H1 (cell line): Measurements from ENCODE around the gene XK. TPM values are rescaled to one million over a fixed set of nuclear protein-coding genes. Genes with fewer than 3 reads are reported as not detected.

Experiments used
- CTCF ChIA-PET: fragments of 300-600 bp; sonication (Branson Sonifier 250); formaldehyde crosslinking; loops from one replicate; lab custom pipeline; 2021; ENCODE audit not compliant: partially characterized antibody; lab: Charles Lee
- POLR2A ChIA-PET: fragments of 300-600 bp; sonication (Branson Sonifier 250); formaldehyde crosslinking; loops from one replicate; lab custom pipeline; 2021; ENCODE audit warnings: inconsistent platforms; ENCODE audit not compliant: partially characterized antibody; lab: Charles Lee
- DNase-seq, 2 experiments: peaks; one replicate each; pipeline versions ENCODE4 v3.0.0 to v3.0.0-alpha.2; 2010 to 2022; ENCODE audit warnings: low spot score in 2 of 2, low read depth in 1 of 2, mixed read lengths in 1 of 2
- FAIRE-seq: peaks from 2 replicates; lab custom pipeline; 2011; peaks lifted over from hg19 to GRCh38; lab: Jason Lieb, UNC
- H2AFZ ChIP-seq: 2 replicates; pipeline ENCODE4 v1.8.1; 2012; ENCODE audit warnings: low read length, inconsistent platforms
- H2AK5ac ChIP-seq: 2 replicates; pipeline ENCODE4 v1.6.1; 2013; ENCODE audit warnings: low read depth, low read length
- H2BK120ac ChIP-seq: replicated peaks from 2 replicates; pipeline ENCODE3; 2013; ENCODE audit warnings: low read depth, low read length, inconsistent platforms
- H2BK12ac ChIP-seq: 2 replicates; pipeline ENCODE4 v1.6.1; 2013; ENCODE audit warnings: low read depth, low read length
- H2BK15ac ChIP-seq: 2 replicates; pipeline ENCODE4 v1.6.1; 2013; ENCODE audit warnings: low read length
- H2BK20ac ChIP-seq: 2 replicates; pipeline ENCODE4 v1.6.1; 2013; ENCODE audit warnings: low read length
- H2BK5ac ChIP-seq: 2 replicates; pipeline ENCODE4 v1.6.1; 2013; ENCODE audit warnings: low read depth, low read length
- H3K14ac ChIP-seq: 2 replicates; pipeline ENCODE4 v1.6.1; 2013; ENCODE audit warnings: inconsistent platforms; ENCODE audit not compliant: insufficient read length
- H3K18ac ChIP-seq: 2 replicates; pipeline ENCODE4 v1.6.1; 2013; ENCODE audit warnings: low read length; ENCODE audit errors: extremely low read depth
- H3K23ac ChIP-seq: 2 replicates; pipeline ENCODE4 v1.6.1; 2013; ENCODE audit warnings: inconsistent platforms; ENCODE audit not compliant: insufficient read length
- H3K23me2 ChIP-seq: 2 replicates; pipeline ENCODE4 v1.6.1; 2013; ENCODE audit warnings: low read depth, low read length
- H3K27ac ChIP-seq: 2 replicates; pipeline ENCODE4 v1.6.1; 2011; ENCODE audit warnings: low read depth, low read length, inconsistent platforms
- H3K27me3 ChIP-seq, 4 experiments: replicated peaks in 1 of 4; 1 replicate in 1 of 4; 2 replicates in 3 of 4; pipeline versions ENCODE4 v1.6.1 to v1.8.1; 2011 to 2013; ENCODE audit warnings: low read length in 3 of 4, mild to moderate bottlenecking in 3 of 4, inconsistent platforms in 2 of 4, mixed read lengths in 2 of 4, moderate library complexity in 1 of 4; ENCODE audit not compliant: control insufficient read depth in 3 of 4, insufficient read depth in 3 of 4; ENCODE audit errors: extremely low read depth in 1 of 4
- H3K36me3 ChIP-seq, 4 experiments: 2 replicates each; pipeline versions ENCODE4 v1.6.1 to v1.8.1; 2011 to 2013; ENCODE audit warnings: mild to moderate bottlenecking in 4 of 4, low read length in 3 of 4, moderate library complexity in 2 of 4, control low read depth in 1 of 4, inconsistent platforms in 1 of 4; ENCODE audit not compliant: insufficient read depth in 4 of 4, control insufficient read depth in 2 of 4
- H3K4ac ChIP-seq: replicated peaks from 2 replicates; pipeline ENCODE3; 2013; ENCODE audit warnings: low read length, low read depth, mixed read lengths, inconsistent platforms; ENCODE audit not compliant: insufficient read length
- H3K4me1 ChIP-seq, 4 experiments: replicated peaks in 1 of 4; 1 replicate in 1 of 4; 2 replicates in 3 of 4; pipeline versions ENCODE4 v1.6.1 to v1.8.1; 2011 to 2013; ENCODE audit warnings: low read length in 3 of 4, inconsistent platforms in 2 of 4, mixed read lengths in 1 of 4; ENCODE audit not compliant: insufficient read depth in 4 of 4, control insufficient read depth in 3 of 4
- H3K4me2 ChIP-seq, 2 experiments: 2 replicates each; pipeline versions ENCODE4 v1.6.1 to v1.8.1; 2011 to 2013; ENCODE audit warnings: low read depth in 2 of 2, low read length in 2 of 2, control low read depth in 1 of 2, inconsistent platforms in 1 of 2, mild to moderate bottlenecking in 1 of 2; ENCODE audit not compliant: insufficient read depth in 1 of 2
- H3K4me3 ChIP-seq, 4 experiments: fragments of 200-600, 300-600 bp in 1 of 4; sonication (generic), shearing (Covaris generic), sonication (Bioruptor Twin) in 1 of 4; 2 replicates each; pipeline versions ENCODE4 v1.5.1 to v1.8.1; 2011 to 2016; ENCODE audit warnings: low read length in 4 of 4, low read depth in 3 of 4, control low read depth in 2 of 4, inconsistent platforms in 2 of 4, mild to moderate bottlenecking in 2 of 4, mixed read lengths in 1 of 4, moderate library complexity in 1 of 4; ENCODE audit not compliant: insufficient read depth in 2 of 4; ENCODE audit errors: extremely low read depth in 1 of 4
- H3K56ac ChIP-seq: replicated peaks from 2 replicates; pipeline ENCODE3; 2013; ENCODE audit warnings: low read depth, mild to moderate bottlenecking, mixed read lengths, low read length, inconsistent platforms; ENCODE audit not compliant: insufficient read length
- H3K79me1 ChIP-seq: 2 replicates; pipeline ENCODE4 v1.6.1; 2013; ENCODE audit warnings: low read depth, low read length, control low read depth
- H3K79me2 ChIP-seq, 2 experiments: 2 replicates each; pipeline versions ENCODE4 v1.6.1 to v1.8.1; 2012 to 2013; ENCODE audit warnings: low read length in 2 of 2, mild to moderate bottlenecking in 2 of 2, inconsistent platforms in 1 of 2; ENCODE audit not compliant: insufficient read depth in 2 of 2, control insufficient read depth in 1 of 2
- H3K9ac ChIP-seq, 4 experiments: replicated peaks in 1 of 4; 1 replicate in 1 of 4; 2 replicates in 3 of 4; pipeline versions ENCODE4 v1.6.1 to v1.8.1; 2011 to 2013; ENCODE audit warnings: low read depth in 3 of 4, low read length in 3 of 4, control low read depth in 2 of 4, mild to moderate bottlenecking in 2 of 4, moderate library complexity in 2 of 4, inconsistent platforms in 1 of 4; ENCODE audit errors: extremely low read depth in 1 of 4
- H3K9me3 ChIP-seq, 2 experiments: 2 replicates each; pipeline versions ENCODE4 v1.6.1 to v1.8.1; 2012 to 2013; ENCODE audit warnings: mild to moderate bottlenecking in 2 of 2, moderate library complexity in 2 of 2, control low read depth in 1 of 2, inconsistent platforms in 1 of 2, low read depth in 1 of 2, low read length in 1 of 2, mixed read lengths in 1 of 2; ENCODE audit not compliant: insufficient read depth in 2 of 2
- H4K20me1 ChIP-seq, 2 experiments: replicated peaks in 1 of 2; 2 replicates each; pipeline versions ENCODE3 to v1.8.1; 2011 to 2013; ENCODE audit warnings: inconsistent platforms in 2 of 2, low read length in 2 of 2, mild to moderate bottlenecking in 1 of 2; ENCODE audit not compliant: insufficient read depth in 2 of 2, control insufficient read depth in 1 of 2
- H4K5ac ChIP-seq: 2 replicates; pipeline ENCODE4 v1.6.1; 2013; ENCODE audit warnings: low read length, low read depth, mixed read lengths, inconsistent platforms; ENCODE audit not compliant: insufficient read length
- H4K8ac ChIP-seq: 2 replicates; pipeline ENCODE4 v1.8.0; 2013; ENCODE audit warnings: mild to moderate bottlenecking, moderate library complexity, low read length, inconsistent platforms; ENCODE audit not compliant: insufficient read depth; ENCODE audit errors: extremely low read depth
- H4K91ac ChIP-seq: replicated peaks from 2 replicates; pipeline ENCODE3; 2013; ENCODE audit warnings: low read length, mixed read lengths, inconsistent platforms; ENCODE audit not compliant: insufficient read length
- SP2 ChIP-seq: IDR thresholded peaks from 2 replicates; pipeline ENCODE4 v1.6.1; 2012; ENCODE audit warnings: mild to moderate bottlenecking, low read length, inconsistent platforms
- TAF1 ChIP-seq: IDR thresholded peaks from 2 replicates; pipeline ENCODE4 v1.6.1; 2011; ENCODE audit warnings: mild to moderate bottlenecking, low read depth, low read length
- WGBS, 2 experiments: shearing (Covaris generic) in 1 of 2; methylation state at CpG; one replicate each; pipeline versions ENCODE4 v1.1.6 to v1.1.7; 2013 to 2015; ENCODE audit warnings: low lambda C conversion rate in 2 of 2, mixed read lengths in 2 of 2, inconsistent platforms in 1 of 2, low coverage in 1 of 2, missing lambda C conversion rate in 1 of 2; ENCODE audit not compliant: insufficient replicate concordance in 2 of 2, insufficient coverage in 1 of 2, insufficient read length in 1 of 2; ENCODE audit errors: extremely low coverage in 1 of 2, missing lambda C conversion rate in 1 of 2; 5-methylcytosine and 5-hydroxymethylcytosine counted together
- polyA plus RNA-seq, 7 experiments: library from polyadenylated mRNA; depleted of rRNA in 3 of 7; stranded (reverse) in 5 of 7; unstranded in 2 of 7; fragments of >200 nt in 5 of 7; fragments of 200-250 nt in 2 of 7; gene quantifications; 1 replicate in 5 of 7; 2 replicates in 1 of 7; 4 replicates in 1 of 7; pipeline versions ENCODE4 v1.2.1 to v1.2.3, GENCODE V29; 2011 to 2013; ENCODE audit warnings: missing spikeins in 2 of 7, mixed read lengths in 2 of 7
- total RNA-seq: library from RNA; stranded (reverse); fragmentation: NEBNext Ultra II Directional; extraction: Animal tissue kit (Norgen Biotek cat#: 25700); gene quantifications from 2 replicates; pipeline ENCODE4 v1.2.1, GENCODE V29; 2021
- TF ChIP-seq, protein P1 (sequence below): IDR thresholded peaks from 2 replicates; pipeline ENCODE4 v1.6.1; 2011; ENCODE audit warnings: low read depth, mild to moderate bottlenecking, low read length; ENCODE audit not compliant: insufficient read depth

XK gene
- total and polyA plus RNA-seq, 2 of the 8 experiments (the other 6 are each of a cell fraction or from before 2014, with no cell fraction given) = 0.76 to 0.84 TPM

GRCh38 chrX:37641859-37642258 is 43.7 kb upstream of the XK start:
- no peak overlapping the region for H2AK5ac ChIP-seq
- no peaks in the 10 kb centered on the region for H4K20me1 ChIP-seq
- H3K18ac ChIP-seq = no peak overlapping the region
- no peak overlapping the region for H2BK20ac ChIP-seq
- H2BK15ac ChIP-seq = no peak overlapping the region
- H3K14ac ChIP-seq = no peak overlapping the region
- no peaks in the 10 kb centered on the region for H3K27me3 ChIP-seq
- POLR2A ChIA-PET = no interaction called here
- H3K79me1 ChIP-seq = no peaks in the 10 kb centered on the region
- no peaks in the 10 kb centered on the region for H3K79me2 ChIP-seq
- no peak overlapping the region for H4K5ac ChIP-seq
- H3K9me3 ChIP-seq = no peaks in the 10 kb centered on the region
- H3K56ac ChIP-seq = no peak overlapping the region
- no peak overlapping the region for H4K91ac ChIP-seq
- no peak overlapping the region for H3K4me3 ChIP-seq
- H3K36me3 ChIP-seq = no peaks in the 10 kb centered on the region
- H3K23ac ChIP-seq = no peak overlapping the region
- H4K8ac ChIP-seq = no peak overlapping the region
- H2BK120ac ChIP-seq = no peak overlapping the region
- H3K4ac ChIP-seq = no peak overlapping the region
- no peak overlapping the region for H2BK12ac ChIP-seq
- no peak for DNase-seq
- no peak overlapping the region for H2AFZ ChIP-seq
- H3K4me1 ChIP-seq = no peaks in the 10 kb centered on the region
- TF ChIP-seq, protein P1, sequence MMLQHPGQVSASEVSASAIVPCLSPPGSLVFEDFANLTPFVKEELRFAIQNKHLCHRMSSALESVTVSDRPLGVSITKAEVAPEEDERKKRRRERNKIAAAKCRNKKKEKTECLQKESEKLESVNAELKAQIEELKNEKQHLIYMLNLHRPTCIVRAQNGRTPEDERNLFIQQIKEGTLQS = no peak
- no peak for TF ChIP-seq TAF1
- no peak for TF ChIP-seq SP2
- H2BK5ac ChIP-seq = no peak overlapping the region
- H3K23me2 ChIP-seq = no peaks in the 10 kb centered on the region
- CTCF ChIA-PET = interaction anchor here (0.6 kb wide), 1 partner anchor 174 kb away, joined by 3 read pairs; no protein-coding TSS in a partner anchor
- H3K27ac ChIP-seq = no peak overlapping the region
- no peak overlapping the region for H3K4me2 ChIP-seq
- WGBS, 2 experiments = 93% methylated on average over 2 of the region's 3 CpGs; no CpG with 5 or more reads in 1 of the 2 experiments
- FAIRE-seq = no peak
- no peak overlapping the region for H3K9ac ChIP-seq
